GM18870 (cell line): ENCODE results near the gene KDM2A.

Source experiments
- ATAC-seq: cut with Tn5 transposase; IDR thresholded peaks from one replicate; pipeline ENCODE4 v1.9.1; 2021; ENCODE audit warnings: moderate library complexity; ENCODE audit not compliant: unreplicated experiment

Gene KDM2A

DNA sequence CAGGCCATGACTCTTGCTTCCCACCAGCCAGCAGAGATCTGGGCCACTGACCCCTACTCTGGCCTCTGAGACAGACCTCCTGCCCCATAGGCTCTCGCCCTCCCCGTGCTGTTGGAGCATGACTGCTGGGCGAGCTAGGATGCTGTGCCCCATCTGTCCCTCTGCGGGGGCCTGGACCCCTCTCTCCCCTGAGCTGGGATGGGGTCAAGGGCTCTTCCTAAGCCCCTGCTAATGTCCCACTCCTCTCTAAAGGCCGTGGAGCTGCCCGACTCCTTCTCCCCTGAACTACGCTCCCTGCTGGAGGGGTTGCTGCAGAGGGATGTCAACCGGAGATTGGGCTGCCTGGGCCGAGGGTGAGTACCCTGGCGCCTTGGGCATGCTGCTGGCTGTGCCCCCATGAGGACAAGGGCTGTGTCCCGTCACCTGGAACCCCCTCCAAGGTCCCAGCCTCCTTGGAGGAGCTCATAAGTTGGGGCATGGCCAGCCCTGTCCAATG lies 163.9 kb downstream of the KDM2A start:
- no peak for ATAC-seq

DNA sequence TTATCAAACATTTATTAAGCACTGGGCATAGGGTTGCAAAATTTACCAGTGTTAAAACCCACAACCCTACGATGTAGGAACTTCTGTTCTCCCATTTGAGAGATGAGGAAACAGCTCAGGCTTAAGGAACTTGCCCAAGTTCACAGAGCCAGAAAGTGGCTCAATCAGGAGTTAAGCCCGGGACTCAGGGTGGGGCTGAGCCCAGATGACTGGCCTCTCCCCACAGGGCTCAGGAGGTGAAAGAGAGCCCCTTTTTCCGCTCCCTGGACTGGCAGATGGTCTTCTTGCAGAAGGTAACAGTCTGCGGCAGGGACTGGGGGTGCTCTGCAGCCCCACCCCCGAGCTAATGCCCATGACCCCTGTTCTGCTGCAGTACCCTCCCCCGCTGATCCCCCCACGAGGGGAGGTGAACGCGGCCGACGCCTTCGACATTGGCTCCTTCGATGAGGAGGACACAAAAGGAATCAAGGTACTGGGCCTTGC lies 164.5 kb downstream of the KDM2A start:
- ATAC-seq = no peak

DNA sequence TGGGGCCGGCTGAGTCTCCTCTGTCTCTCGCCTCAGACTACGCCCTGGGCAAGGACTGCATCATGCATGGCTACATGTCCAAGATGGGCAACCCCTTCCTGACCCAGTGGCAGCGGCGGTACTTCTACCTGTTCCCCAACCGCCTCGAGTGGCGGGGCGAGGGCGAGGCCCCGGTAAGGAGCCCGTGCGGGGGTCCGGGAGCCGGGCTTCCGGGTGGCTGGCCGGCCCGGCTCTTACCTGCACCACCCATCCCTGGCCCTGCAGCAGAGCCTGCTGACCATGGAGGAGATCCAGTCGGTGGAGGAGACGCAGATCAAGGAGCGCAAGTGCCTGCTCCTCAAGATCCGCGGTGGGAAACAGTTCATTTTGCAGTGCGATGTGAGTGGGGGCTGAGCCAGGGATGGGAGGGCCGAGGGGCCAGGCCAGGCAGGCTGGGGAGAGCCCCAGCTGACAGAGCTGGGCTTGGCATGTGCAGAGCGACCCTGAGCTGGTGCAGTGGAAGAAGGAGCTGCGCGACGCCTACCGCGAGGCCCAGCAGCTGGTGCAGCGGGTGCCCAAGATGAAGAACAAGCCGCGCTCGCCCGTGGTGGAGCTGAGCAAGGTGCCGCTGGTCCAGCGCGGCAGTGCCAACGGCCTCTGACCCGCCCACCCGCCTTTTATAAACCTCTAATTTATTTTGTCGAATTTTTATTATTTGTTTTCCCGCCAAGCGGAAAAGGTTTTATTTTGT lies 165.9 kb downstream of the KDM2A start:
- no peak for ATAC-seq

GRCh38 chr11:67285541-67286498 lies 166.8 kb downstream of the KDM2A start:
- no peak for ATAC-seq

DNA sequence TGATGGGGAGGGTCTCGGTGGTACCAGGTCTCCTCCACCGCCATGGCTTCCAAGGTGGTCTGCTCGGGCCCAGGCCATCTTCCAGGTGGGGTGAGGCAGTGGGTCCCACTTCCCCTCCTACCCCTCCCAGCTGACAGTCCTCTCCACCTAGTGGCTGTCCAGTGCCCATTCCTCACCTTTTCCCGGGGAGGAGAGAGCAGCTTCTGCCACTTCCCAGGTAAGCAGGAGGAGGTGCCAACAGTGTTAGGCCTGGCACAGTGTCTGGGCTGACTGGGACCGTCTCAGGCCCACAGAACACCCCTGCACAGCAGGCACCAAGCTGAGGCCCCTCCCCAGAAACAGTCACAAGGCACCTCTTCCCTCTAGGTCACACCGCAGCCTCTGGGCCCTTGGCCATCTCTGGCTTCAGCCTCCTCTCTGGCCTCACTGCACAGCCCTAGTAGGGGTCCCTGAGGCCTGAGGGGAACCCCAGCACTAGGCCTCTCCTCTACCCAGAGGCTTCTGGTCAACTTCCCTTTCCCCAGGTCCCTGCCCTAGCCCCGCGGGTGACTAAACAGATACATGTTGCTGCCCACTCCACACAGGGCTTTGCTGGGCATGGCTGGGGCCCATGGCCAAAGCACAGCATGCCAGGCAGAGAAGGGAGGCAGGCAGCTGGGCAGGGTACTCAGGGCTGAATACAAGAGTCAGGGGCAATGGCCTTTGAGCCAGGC lies 167.7 kb downstream of the KDM2A start:
- ATAC-seq = no peak

- ATAC-seq = no peak
Measured at GRCh38 chr11:67287355-67288197, 168.5 kb downstream of the KDM2A start.

DNA sequence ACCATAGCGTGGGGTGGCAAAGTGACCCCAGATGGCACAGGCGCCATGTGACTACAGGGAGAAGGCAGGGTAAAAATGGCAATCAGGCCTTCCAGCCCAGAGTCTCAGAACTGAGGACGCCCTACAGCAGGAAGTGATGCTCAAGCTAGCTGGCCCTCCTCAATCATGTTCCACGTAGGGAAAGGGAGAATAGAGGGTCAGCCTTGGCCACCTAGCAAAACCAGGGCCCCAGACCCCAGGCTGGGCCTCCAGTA lies 169.1 kb downstream of the KDM2A start:
- ATAC-seq = no peak

DNA sequence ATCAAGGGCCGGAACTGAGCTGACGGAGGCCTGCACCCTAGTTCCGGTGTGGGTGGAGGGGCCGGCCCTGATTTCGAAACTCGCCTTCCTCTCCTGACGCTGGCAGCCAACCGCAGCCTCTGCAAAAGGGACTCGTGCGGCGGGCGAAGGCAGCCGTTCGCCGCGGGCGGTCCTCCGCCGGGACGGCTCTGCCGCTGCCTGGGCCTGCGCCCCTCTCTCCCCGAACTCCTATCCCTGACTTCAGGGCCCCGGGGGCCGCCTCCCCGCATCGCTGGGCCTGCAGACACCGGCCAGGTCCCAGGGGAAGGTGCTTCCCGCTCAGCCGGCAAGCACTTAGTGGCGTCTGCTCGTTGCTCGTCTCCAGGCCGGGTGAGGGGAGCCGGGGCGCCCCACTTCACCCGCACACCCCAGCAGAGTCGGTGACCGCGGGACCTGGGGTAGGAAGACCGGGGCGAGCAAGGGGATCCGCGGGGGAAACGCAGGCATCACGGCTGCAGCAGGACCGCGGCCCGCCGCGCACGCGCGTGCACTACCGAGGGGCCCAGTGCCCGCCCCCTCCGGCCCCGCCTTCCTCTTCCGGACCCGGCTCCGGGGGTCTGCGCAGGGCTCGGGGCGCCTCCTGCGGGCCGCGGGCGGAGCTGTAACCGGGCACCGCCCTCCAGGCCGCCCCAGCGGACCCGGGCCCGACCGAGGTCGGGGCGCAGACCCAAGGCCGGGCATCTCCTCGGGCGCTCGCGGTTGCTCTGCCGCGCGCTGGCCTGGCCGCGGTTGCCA lies 169.6 kb downstream of the KDM2A start:
- ATAC-seq = peak; percentile 40

DNA sequence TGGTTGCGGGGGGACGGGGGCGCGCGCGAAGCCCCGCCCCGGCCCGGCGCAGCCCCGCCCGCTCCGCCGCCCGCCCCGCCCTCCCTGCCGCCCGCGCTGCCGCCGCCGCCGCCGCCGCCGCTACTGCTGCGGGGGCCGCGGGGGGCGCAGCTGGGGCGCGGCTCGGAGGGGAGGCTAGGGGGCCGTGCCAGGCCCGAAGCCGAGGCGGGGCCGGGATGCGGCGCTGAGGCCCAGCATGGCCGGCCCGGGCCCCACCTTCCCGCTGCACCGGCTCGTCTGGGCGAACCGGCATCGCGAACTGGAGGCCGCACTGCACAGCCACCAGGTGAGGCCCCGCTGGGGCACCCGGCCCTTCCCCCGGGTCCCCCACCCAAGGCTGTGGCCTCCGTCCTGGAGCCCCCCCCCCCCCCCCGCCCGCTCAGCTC lies 170.2 kb downstream of the KDM2A start, which contains the start of gene ANKRD13D:
TSS of gene ANKRD13D (plus strand) at position 78 of the 425 bp plus-strand sequence. CDS start at position 236, 158 bp downstream.
- peak; percentile 21 for ATAC-seq

DNA sequence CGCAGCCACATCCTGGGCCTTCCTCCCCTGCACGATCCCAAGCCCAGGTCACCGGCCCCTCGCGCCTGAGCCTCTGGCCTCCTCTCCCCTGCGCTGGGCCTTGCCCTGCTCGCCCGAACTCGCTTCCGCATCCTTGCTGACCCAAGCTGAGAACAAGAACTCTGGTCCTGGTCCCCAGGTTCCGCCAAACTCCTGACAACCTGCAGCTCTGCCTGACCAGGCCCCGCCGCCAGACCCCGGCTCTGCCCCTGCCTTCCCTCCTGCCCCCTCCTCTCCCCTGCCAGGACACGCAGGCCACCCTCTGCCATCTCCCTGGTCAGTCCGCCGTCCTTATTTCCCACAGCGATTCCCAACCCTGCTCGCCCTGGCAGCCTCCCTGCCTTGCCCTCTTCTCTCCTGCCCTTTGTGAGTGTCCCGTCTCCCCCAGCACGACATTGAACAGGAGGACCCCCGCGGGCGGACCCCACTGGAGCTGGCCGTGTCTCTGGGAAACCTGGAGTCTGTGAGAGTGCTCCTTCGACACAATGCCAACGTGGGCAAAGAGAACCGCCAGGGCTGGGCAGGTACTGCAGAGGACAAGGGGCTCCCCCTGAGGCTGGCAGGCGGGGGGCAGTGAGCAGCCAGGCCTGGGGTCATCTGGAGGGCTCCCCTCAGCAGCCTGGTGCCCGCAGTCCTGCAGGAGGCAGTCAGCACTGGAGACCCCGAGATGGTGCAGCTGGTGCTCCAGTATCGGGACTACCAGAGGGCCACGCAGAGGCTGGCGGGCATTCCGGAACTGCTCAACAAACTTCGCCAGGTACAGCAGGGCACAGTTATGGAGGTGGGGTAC lies 170.8 kb downstream of the KDM2A start:
- ATAC-seq = no peak

GRCh38 chr11:67290801-67291200 lies 171.7 kb downstream of the KDM2A start:
- no peak for ATAC-seq

- ATAC-seq = no peak
Measured at GRCh38 chr11:67291481-67292381, 172.7 kb downstream of the KDM2A start.

GRCh38 chr11:67292671-67293070 lies 173.6 kb downstream of the KDM2A start:
- ATAC-seq = no peak

- no peak for ATAC-seq
Measured at GRCh38 chr11:67293090-67293489, 174.0 kb downstream of the KDM2A start.

- no peak for ATAC-seq
Measured at GRCh38 chr11:67295846-67296245, 176.8 kb downstream of the KDM2A start.

DNA sequence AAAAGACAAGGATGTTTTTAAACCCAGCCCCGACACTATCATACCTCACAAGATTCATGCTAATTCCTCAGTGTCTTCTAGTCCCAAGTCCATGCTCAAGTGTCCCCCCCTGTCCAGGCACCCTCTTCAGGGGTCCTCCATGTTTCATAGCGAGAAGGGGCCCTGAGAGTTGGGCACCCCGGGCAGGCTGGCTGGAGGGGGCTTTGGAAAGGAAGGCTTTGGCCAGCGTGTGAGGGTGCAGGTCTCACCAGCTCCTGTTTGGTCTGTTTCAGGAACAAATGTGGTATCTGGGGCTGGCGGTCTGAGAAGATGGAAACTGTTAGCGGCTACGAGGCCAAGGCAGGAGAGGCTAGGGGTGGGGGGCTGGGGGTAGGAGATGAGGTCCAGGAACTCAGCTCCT lies 179.7 kb downstream of the KDM2A start:
- ATAC-seq = no peak

DNA sequence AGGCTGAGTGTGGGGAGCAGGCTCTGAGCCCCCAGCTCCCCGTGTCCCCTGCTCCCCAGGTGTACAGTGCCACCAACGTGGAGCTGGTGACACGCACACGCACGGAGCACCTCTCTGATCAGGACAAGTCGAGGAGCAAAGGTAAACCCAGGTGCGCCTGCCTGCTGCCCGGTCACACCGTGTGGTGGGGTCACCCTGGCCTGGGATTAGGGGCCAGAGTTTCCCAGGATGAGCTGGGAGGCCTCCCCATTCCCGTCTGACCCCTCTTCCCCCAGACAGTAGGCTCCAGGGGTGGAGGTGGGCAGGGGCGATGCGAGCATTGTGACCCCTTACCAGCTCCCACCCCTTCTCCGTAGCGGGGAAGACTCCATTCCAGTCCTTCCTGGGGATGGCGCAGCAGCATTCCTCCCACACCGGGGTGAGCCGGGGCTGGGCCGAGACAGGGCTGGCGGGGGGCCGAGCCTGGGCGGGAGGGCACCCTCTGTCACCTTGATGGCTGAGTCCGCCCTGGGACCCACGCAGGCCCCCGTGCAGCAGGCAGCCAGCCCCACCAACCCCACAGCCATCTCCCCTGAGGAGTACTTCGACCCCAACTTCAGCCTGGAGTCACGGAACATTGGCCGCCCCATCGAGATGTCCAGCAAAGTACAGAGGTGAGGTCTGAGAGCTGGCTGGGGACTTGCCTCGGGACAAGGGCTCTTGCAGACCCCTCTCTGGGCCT lies 180.6 kb downstream of the KDM2A start:
- no peak for ATAC-seq
